IPS-15b (cell line): ENCODE results near the gene HMGN1.

Source experiments
- H3K27me3 ChIP-seq: one replicate; pipeline ENCODE4 v1.6.1; 2013; ENCODE audit warnings: low read length; ENCODE audit not compliant: control insufficient read depth, insufficient read depth
- H3K36me3 ChIP-seq: one replicate; pipeline ENCODE4 v1.6.1; 2013; ENCODE audit warnings: low read length; ENCODE audit not compliant: control insufficient read depth, insufficient read depth
- H3K4me1 ChIP-seq: one replicate; pipeline ENCODE4 v1.6.1; 2013; ENCODE audit warnings: mild to moderate bottlenecking, low read length; ENCODE audit not compliant: control insufficient read depth, insufficient read depth
- H3K4me3 ChIP-seq: one replicate; pipeline ENCODE4 v1.5.1; 2013; ENCODE audit warnings: low read depth, low read length
- H3K9ac ChIP-seq: one replicate; pipeline ENCODE4 v1.6.1; 2013; ENCODE audit warnings: low read depth, mild to moderate bottlenecking, low read length
- H3K9me3 ChIP-seq: one replicate; pipeline ENCODE4 v1.6.1; 2013; ENCODE audit warnings: mild to moderate bottlenecking, low read length; ENCODE audit not compliant: control insufficient read depth, insufficient read depth

HMGN1 gene

GRCh38 chr21:39344848-39345247 lies 4.0 kb downstream of the HMGN1 start:
- Histone ChIP-seq H3K4me3 (peak overlapping the region; percentile 8), H3K9me3 (no peaks in the 10 kb centered on the region), H3K36me3 (peaks cover 13% of the 10 kb centered on the region), H3K27me3 (no peaks in the 10 kb centered on the region), H3K9ac (no peak overlapping the region), H3K4me1 (peaks cover 15% of the 10 kb centered on the region)

GRCh38 chr21:39341249-39341923 lies 7.5 kb downstream of the HMGN1 start:
- H3K9me3 ChIP-seq = no peaks in the 10 kb centered on the region
- H3K36me3 ChIP-seq = peaks cover 13% of the 10 kb centered on the region
- H3K27me3 ChIP-seq = no peaks in the 10 kb centered on the region
- H3K4me1 ChIP-seq = peaks cover 9% of the 10 kb centered on the region
- H3K4me3 ChIP-seq = no peak overlapping the region
- no peak overlapping the region for H3K9ac ChIP-seq

- no peaks in the 10 kb centered on the region for H3K9me3 ChIP-seq
- peaks cover 13% of the 10 kb centered on the region for H3K36me3 ChIP-seq
- no peak overlapping the region for H3K9ac ChIP-seq
- no peak overlapping the region for H3K4me3 ChIP-seq
- peaks cover 8% of the 10 kb centered on the region for H3K4me1 ChIP-seq
- no peaks in the 10 kb centered on the region for H3K27me3 ChIP-seq
Measured at GRCh38 chr21:39340687-39341086, 8.2 kb downstream of the HMGN1 start.

- Histone ChIP-seq H3K4me3 (no peak overlapping the region), H3K9ac (no peak overlapping the region), H3K36me3 (peaks cover 6% of the 10 kb centered on the region), H3K4me1 (peaks cover 4% of the 10 kb centered on the region), H3K9me3 (no peaks in the 10 kb centered on the region), H3K27me3 (no peaks in the 10 kb centered on the region)
Measured at GRCh38 chr21:39339231-39339630, 9.7 kb downstream of the HMGN1 start.

- Histone ChIP-seq H3K27me3 (no peaks in the 10 kb centered on the region), H3K4me1 (peaks cover 3% of the 10 kb centered on the region), H3K9me3 (no peaks in the 10 kb centered on the region), H3K4me3 (no peak overlapping the region), H3K36me3 (no peaks in the 10 kb centered on the region), H3K9ac (no peak overlapping the region)
Measured at GRCh38 chr21:39336457-39337008, 12.4 kb downstream of the HMGN1 start.

- H3K9ac ChIP-seq = no peak overlapping the region
Measured at GRCh38 chr21:39334611-39335010, 14.3 kb downstream of the HMGN1 start.

GRCh38 chr21:39332175-39332574 lies 16.7 kb downstream of the HMGN1 start:
- no peaks in the 10 kb centered on the region for H3K36me3 ChIP-seq
- no peaks in the 10 kb centered on the region for H3K27me3 ChIP-seq
- H3K9me3 ChIP-seq = no peaks in the 10 kb centered on the region
- H3K4me1 ChIP-seq = peaks cover 3% of the 10 kb centered on the region
- H3K9ac ChIP-seq = no peak overlapping the region
- no peak overlapping the region for H3K4me3 ChIP-seq

More at GRCh38 chr21:39334611-39335010, 14.3 kb downstream of the HMGN1 start:
- H3K4me1 ChIP-seq = peaks cover 3% of the 10 kb centered on the region
- no peaks in the 10 kb centered on the region for H3K9me3 ChIP-seq
- H3K4me3 ChIP-seq = no peak overlapping the region
- H3K27me3 ChIP-seq = no peaks in the 10 kb centered on the region
- no peaks in the 10 kb centered on the region for H3K36me3 ChIP-seq

- H3K9me3 ChIP-seq = no peaks in the 10 kb centered on the region
- H3K27me3 ChIP-seq = no peaks in the 10 kb centered on the region
- peaks cover 3% of the 10 kb centered on the region for H3K4me1 ChIP-seq
- no peak overlapping the region for H3K4me3 ChIP-seq
- no peak overlapping the region for H3K9ac ChIP-seq
- no peaks in the 10 kb centered on the region for H3K36me3 ChIP-seq
Measured at GRCh38 chr21:39330001-39330400, 18.9 kb downstream of the HMGN1 start.

- H3K9ac ChIP-seq = no peak overlapping the region
- H3K27me3 ChIP-seq = no peaks in the 10 kb centered on the region
- no peaks in the 10 kb centered on the region for H3K36me3 ChIP-seq
- peaks cover 3% of the 10 kb centered on the region for H3K4me1 ChIP-seq
- H3K4me3 ChIP-seq = no peak overlapping the region
- H3K9me3 ChIP-seq = no peaks in the 10 kb centered on the region
Measured at GRCh38 chr21:39327727-39328126, 21.2 kb downstream of the HMGN1 start.

- H3K9me3 ChIP-seq = no peaks in the 10 kb centered on the region
- no peak overlapping the region for H3K4me3 ChIP-seq
- no peaks in the 10 kb centered on the region for H3K36me3 ChIP-seq
- H3K4me1 ChIP-seq = no peaks in the 10 kb centered on the region
- no peaks in the 10 kb centered on the region for H3K27me3 ChIP-seq
- no peak overlapping the region for H3K9ac ChIP-seq
Measured at GRCh38 chr21:39326607-39327307, 22.1 kb downstream of the HMGN1 start.

- no peak overlapping the region for H3K9ac ChIP-seq
- no peaks in the 10 kb centered on the region for H3K4me1 ChIP-seq
- H3K27me3 ChIP-seq = no peaks in the 10 kb centered on the region
Measured at GRCh38 chr21:39325458-39325857, 23.4 kb downstream of the HMGN1 start.

GRCh38 chr21:39321424-39321823 lies 27.5 kb downstream of the HMGN1 start:
- Histone ChIP-seq H3K4me1 (no peaks in the 10 kb centered on the region), H3K9ac (no peak overlapping the region)

More at GRCh38 chr21:39325458-39325857, 23.4 kb downstream of the HMGN1 start:
- H3K9me3 ChIP-seq = no peaks in the 10 kb centered on the region
- H3K4me3 ChIP-seq = no peak overlapping the region
- H3K36me3 ChIP-seq = no peaks in the 10 kb centered on the region

More at GRCh38 chr21:39321424-39321823, 27.5 kb downstream of the HMGN1 start:
- Histone ChIP-seq H3K9me3 (no peaks in the 10 kb centered on the region), H3K36me3 (no peaks in the 10 kb centered on the region), H3K27me3 (no peaks in the 10 kb centered on the region), H3K4me3 (no peak overlapping the region)
